Breast epithelium (tissue), 4 donors: ENCODE data around the gene BCL2L15. TPM values are rescaled to one million over a fixed set of nuclear protein-coding genes. Genes with fewer than 3 reads are reported as not detected.

Source experiments
- DNase-seq, 2 donors: peaks; one replicate each; pipeline ENCODE4 v3.0.0-alpha.2; 2019; ENCODE audit warnings: low spot score in 2 of 2
- H3K27ac ChIP-seq, 2 donors: fragments of 200-600 bp; sonication (generic) in 1 of 2; one replicate each; pipeline ENCODE4 v1.5.1; 2016 to 2019; ENCODE audit warnings: mild to moderate bottlenecking in 1 of 2
- H3K27me3 ChIP-seq, 2 donors: fragments of 200-600 bp; sonication (generic) in 1 of 2; one replicate each; pipeline versions ENCODE4 v1.5.1 to v1.6.0; 2017 to 2019; ENCODE audit warnings: control low read depth in 1 of 2, mild to moderate bottlenecking in 1 of 2
- H3K36me3 ChIP-seq: fragments of 200-600 bp; one replicate; pipeline ENCODE4 v1.5.1; 2019
- H3K4me1 ChIP-seq, 2 donors: fragments of 200-600 bp; sonication (generic); one replicate each; pipeline ENCODE4 v1.5.1; 2016 to 2019; ENCODE audit warnings: control low read depth in 1 of 2
- H3K4me3 ChIP-seq, 3 donors: fragments of 200-600 bp; sonication (generic); 1 replicate in 2 of 3; 2 replicates in 1 of 3; pipeline ENCODE4 v1.5.1; 2016 to 2019; ENCODE audit warnings: mild to moderate bottlenecking in 3 of 3, moderate library complexity in 2 of 3
- H3K9me3 ChIP-seq, 2 donors: fragments of 200-600 bp; sonication (generic) in 1 of 2; one replicate each; pipeline ENCODE4 v1.5.1; 2016 to 2019; ENCODE audit warnings: control low read depth in 1 of 2
- CTCF ChIP-seq, 3 donors: fragments of 450-650 bp; IDR thresholded peaks; one replicate each; pipeline ENCODE4 v1.5.1; 2016 to 2017; ENCODE audit warnings: antibody characterized with exemption in 3 of 3, mild to moderate bottlenecking in 3 of 3, moderate library complexity in 3 of 3
- POLR2A ChIP-seq: fragments of 450-650 bp; IDR thresholded peaks from one replicate; pipeline ENCODE4 v1.6.1; 2016; ENCODE audit warnings: antibody characterized with exemption, mild to moderate bottlenecking, moderate library complexity
- POLR2AphosphoS5 ChIP-seq, 3 donors: sonication (generic); formaldehyde crosslinking; IDR thresholded peaks; one replicate each; pipeline ENCODE4 v1.6.1; 2017; ENCODE audit warnings: antibody characterized with exemption in 3 of 3
- intact Hi-C: fragments of 100-400 bp; cut with DNase I; formaldehyde crosslinking; loops from one replicate; pipeline ENCODE4 v1.15.1; 2023; ENCODE audit warnings: low total_unique reads
- total RNA-seq, 3 donors: library from RNA; depleted of rRNA; stranded (reverse); fragments of >200 nt; gene quantifications; one replicate each; pipeline ENCODE4 v1.1.0, GENCODE V29; 2016

The BCL2L15 gene
- total RNA-seq, 3 donors from 2014 or later, result 0.44 to 1.6 (median 0.48) TPM

DNA sequence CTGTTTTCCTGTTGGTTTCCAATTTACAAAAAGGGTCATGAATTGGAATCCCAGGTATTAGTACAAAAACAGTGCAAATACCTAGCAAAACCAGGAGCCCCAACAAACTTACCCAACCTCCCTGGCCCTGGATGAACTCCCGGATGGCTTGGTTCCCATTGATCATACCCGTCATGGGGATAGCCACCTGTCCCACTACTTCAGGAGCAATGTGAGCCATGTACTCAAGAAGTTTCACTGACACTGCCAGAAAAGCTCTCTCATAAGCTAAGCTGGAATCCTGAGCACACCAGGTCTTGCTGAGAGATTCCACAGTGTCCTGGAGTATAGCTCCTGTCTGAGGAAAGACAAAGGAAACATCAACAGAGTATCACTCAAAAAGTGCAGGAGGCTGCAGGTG is 5.7 kb downstream of the BCL2L15 start:
- intact Hi-C loops, result no loop called here
- Histone ChIP-seq H3K4me3 (no peak overlapping the region), H3K4me1 (no peaks in the 10 kb centered on the region), H3K9me3 (no peaks in the 10 kb centered on the region), H3K36me3 (no peaks in the 10 kb centered on the region), H3K27ac (no peak overlapping the region), H3K27me3 (no peaks in the 10 kb centered on the region)
- no peak for DNase-seq
- TF ChIP-seq CTCF (IDR thresholded peaks at IDR 0.05) (no peak), POLR2A (no peak), POLR2AphosphoS5 (IDR thresholded peaks at IDR 0.05) (no peak)

GRCh38 chr1:113879739-113880038 is 7.7 kb downstream of the BCL2L15 start:
- no peaks in the 10 kb centered on the region for H3K4me1 ChIP-seq
- H3K36me3 ChIP-seq, result no peaks in the 10 kb centered on the region
- intact Hi-C loops, result no loop called here
- no peaks in the 10 kb centered on the region for H3K9me3 ChIP-seq
- DNase-seq, result no peak
- no peak overlapping the region for H3K4me3 ChIP-seq
- H3K27ac ChIP-seq, result no peak overlapping the region
- H3K27me3 ChIP-seq, result no peaks in the 10 kb centered on the region
- no peak for TF ChIP-seq POLR2AphosphoS5 (IDR thresholded peaks at IDR 0.05)
- TF ChIP-seq CTCF (IDR thresholded peaks at IDR 0.05), result no peak
- TF ChIP-seq POLR2A, result no peak

- Histone ChIP-seq H3K27ac (no peak overlapping the region), H3K4me3 (no peak overlapping the region), H3K27me3 (no peaks in the 10 kb centered on the region), H3K36me3 (no peaks in the 10 kb centered on the region), H3K4me1 (no peaks in the 10 kb centered on the region), H3K9me3 (no peaks in the 10 kb centered on the region)
- DNase-seq, result no peak
- intact Hi-C loops, result no loop called here
- TF ChIP-seq POLR2AphosphoS5 (IDR thresholded peaks at IDR 0.05) (no peak), POLR2A (no peak), CTCF (IDR thresholded peaks at IDR 0.05) (no peak)
Measured at GRCh38 chr1:113876176-113876575, 11.2 kb downstream of the BCL2L15 start.

- intact Hi-C loops, result no loop called here
Measured at GRCh38 chr1:113875714-113876113, 11.7 kb downstream of the BCL2L15 start.

More at GRCh38 chr1:113875714-113876113, 11.7 kb downstream of the BCL2L15 start:
- no peaks in the 10 kb centered on the region for H3K4me1 ChIP-seq
- no peaks in the 10 kb centered on the region for H3K36me3 ChIP-seq
- no peak for DNase-seq
- TF ChIP-seq POLR2AphosphoS5 (IDR thresholded peaks at IDR 0.05) (no peak), CTCF (IDR thresholded peaks at IDR 0.05) (no peak), POLR2A (no peak)
- no peaks in the 10 kb centered on the region for H3K9me3 ChIP-seq
- H3K4me3 ChIP-seq, result no peak overlapping the region
- no peak overlapping the region for H3K27ac ChIP-seq
- no peaks in the 10 kb centered on the region for H3K27me3 ChIP-seq
